GM19324 (cell line): ENCODE data around the gene CHAC1.

ENCODE experiments used
- ATAC-seq: cut with Tn5 transposase; IDR thresholded peaks from one replicate; pipeline ENCODE4 v1.9.1; 2021; ENCODE audit warnings: mild to moderate bottlenecking, moderate library complexity; ENCODE audit not compliant: unreplicated experiment, low FRiP score

CHAC1 gene, protein sequence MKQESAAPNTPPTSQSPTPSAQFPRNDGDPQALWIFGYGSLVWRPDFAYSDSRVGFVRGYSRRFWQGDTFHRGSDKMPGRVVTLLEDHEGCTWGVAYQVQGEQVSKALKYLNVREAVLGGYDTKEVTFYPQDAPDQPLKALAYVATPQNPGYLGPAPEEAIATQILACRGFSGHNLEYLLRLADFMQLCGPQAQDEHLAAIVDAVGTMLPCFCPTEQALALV

DNA sequence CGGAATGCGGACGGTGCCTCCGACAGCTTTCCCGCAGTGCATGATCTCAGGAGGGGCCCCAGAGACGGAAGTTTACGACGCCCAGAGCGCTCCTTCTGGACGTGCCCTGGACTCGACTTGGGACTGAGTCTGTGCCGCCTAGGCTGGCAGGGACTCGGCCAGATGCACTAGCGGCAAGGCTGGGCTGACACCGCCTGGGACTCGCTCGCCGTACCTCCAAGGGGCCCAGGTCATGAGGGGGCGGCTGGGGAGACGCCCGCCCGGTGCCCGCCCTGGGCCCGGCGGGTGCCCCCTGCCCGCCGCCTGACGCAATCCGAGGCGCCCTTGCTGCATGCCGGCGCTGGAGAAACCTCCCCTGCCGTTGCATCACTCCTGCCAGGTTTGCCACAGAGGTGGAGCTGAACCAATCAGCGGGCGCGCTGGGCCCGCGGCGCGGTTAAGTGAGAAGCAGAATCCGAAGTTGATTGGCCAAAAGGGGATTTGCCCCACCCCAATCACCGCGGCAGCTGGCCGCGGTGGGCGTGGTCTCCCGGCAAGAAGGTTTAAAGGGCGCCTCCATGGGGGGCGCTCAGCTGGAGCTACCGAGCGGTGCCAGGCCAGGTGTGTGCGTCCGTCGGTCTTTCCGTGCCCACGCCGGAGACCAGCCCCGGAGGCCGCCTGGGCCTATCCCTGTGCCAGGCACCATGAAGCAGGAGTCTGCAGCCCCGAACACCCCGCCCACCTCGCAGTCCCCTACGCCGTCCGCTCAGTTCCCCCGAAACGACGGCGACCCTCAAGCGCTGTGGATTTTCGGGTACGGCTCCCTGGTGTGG is at the start of gene CHAC1:
Gene CHAC1 (plus strand): TSS at position 571 of the 812 bp plus-strand sequence. CDS start 113 bp downstream, at position 684.
- peak; percentile 93 for ATAC-seq

DNA sequence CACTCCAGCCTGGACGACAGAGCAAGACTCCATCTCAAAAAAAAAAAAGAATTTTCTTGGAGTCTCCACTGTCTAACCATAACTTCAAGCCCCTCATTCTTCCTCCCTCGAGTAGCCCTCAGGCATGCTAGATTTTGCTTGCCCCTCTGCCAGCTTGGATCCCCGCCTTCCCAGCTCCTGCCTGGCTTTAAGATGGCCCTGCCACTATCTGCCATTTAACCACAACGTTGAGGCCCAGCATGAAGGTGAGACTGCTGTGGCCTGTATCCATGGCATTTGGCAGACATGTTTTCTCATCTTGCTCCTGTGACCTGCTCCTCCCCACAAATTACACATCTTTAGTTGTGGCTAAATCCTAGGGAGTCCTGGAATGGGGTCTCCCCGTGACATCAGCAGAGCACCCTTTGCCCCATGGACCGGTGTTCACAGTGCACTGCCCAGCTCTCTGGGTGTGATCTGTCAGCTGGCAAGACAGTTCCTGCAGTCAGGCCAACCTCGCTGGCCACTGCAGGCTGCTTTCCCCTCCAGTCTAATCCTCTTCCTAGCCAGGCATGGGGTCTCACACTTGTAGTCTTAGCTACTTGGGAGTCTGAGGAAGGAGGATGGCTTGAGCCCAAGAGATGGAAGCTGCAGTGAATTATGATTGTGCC is 48.6 kb upstream of the CHAC1 start:
- ATAC-seq = no peak

DNA sequence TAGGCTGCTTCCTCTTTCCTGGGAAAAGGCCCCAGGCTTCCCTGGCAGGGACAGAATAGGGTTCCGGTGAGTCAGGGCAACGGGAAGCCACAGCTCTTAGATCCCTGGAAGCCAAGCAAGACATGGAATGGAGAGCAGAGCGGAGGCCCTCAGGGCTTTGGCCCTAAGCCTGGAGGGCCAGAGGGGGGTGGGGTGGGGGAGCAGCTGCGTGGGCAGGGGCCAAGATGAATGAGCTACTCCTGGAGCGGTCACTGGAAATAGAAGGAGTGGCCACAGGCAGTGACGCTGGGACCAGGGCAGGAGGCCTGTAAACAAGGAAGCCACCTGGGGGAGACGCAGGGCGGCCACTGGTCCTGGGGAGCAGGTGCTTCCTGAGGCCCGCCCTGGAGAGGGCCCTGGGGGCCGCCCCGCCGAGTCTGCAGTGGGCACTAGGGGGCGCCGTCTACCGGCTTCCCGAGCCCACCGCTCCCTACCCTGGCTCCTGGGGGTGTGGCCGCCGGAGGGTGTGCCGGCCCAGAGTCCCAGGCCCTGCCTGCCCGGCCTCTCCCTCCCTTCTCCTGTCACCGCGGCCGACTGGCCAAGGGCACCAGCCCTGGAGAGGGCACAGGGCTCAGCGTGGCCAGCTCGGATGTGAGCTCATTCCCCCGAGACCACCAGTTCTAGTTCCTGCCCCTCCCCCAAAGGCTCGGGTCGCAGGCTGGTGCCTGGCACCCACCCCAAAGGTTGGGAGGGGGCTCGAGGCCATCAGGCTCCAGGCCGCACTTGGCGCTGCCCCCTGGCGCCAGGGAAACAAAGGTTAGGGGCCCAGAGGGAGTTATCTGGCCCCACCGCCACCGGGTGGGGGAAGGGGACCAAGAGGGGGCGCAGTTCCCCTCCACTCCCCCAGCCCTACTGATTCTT is 46.9 kb upstream of the CHAC1 start:
- ATAC-seq = no peak

DNA sequence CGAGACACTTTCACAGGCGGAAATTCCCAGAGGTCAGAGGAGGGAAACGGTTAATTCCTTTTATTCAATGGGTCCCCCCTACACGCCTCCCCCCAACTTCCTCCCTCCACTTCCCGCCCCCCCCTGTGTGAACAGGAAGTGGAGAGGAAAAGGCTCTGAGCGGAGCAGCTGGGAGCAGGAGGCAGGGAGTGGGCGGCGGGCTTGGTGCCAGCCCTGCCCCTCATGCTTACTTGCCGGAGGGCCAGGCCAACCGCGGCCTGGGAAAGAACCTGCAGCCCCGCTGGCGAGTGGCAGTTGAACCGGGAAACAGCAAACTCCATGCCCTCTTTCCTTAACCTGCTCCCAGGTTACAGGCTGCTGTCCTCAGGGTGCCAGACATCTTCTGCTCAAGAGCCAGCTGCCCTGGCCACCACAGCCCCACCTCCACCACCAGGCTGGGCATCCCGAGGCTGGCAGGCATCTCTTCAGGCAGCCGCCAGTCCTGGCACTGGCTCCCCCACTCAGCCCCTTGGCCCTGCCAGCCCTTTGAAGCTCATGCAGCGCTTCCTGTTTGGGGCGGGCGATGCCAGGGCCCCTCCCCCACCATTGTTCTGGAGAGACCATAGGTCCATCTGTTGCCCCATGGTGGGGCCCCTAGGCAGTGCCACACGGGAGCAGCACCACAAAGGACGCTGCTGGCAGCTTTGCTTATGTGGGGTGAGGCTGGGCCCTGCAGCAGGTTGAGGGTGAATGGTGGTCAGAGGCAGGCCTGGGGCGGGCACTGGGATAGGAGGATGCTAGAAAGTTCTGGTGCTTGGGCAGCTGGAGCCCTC is 46.1 kb upstream of the CHAC1 start:
- no peak for ATAC-seq

DNA sequence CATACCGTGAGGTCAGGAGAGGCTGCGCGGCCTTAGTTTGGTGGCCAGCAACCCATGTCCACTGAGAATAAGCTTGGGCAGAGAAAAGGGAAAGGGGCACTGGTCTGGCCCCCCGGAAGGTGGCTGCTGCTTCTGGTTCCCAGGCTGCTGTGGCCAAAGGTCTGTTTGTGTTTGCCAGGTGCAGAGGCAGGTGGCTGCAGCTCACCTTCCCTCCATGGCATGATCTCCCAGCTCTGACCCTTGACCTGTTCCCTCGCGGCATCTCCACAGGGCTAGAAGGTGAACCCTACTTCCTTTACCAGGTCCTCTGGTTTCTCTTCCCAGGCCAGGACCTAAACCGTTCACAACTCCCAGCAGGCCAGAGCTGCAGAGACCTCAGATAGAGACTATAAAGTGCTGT is 45.2 kb upstream of the CHAC1 start:
- no peak for ATAC-seq

DNA sequence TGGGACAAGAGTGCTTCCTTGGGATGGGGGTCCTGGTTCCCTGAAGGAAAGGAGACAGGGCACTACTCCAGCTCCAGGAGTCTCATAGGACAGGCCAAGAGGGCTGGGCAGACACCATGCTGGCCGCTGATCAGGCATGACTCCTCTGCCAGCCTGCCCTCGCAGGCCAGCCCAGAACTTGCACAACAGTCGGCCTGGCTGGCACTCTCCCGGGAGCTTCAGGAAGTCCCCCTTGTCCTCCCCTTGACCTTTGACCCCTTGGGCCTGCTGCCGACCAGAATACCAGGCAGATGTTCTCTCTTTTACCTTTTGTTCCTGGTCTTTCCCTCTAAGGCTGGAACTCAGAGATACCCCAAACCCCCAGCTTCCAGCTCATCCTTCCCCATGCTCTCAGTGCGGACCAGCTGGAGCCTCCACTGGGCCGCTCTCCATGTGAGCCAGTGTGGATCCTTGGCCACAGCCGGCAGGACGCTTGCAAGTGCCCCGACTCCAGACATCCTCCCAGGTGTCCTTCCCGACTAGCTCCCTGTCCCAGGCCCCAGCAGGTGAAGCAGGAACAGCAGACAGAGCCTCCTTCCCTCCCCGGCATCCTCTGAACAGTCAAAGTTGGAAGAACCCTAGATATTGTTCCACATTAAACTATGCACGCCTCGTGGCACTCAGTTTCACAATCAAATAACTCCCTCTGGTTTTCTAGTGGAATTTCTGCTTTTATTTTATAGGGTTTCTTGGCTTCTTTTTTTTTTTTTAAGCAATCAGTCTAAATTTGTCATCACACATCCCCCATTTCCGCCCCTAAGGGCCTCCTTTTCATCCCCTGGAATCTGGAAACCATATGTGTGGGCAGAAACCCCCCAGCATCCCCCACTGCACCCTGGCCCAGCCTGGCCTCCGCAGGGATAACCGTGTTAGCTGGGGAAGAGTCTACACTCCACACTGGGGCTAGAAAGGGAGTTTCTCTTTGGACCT is 43.3 kb upstream of the CHAC1 start:
- ATAC-seq = no peak

DNA sequence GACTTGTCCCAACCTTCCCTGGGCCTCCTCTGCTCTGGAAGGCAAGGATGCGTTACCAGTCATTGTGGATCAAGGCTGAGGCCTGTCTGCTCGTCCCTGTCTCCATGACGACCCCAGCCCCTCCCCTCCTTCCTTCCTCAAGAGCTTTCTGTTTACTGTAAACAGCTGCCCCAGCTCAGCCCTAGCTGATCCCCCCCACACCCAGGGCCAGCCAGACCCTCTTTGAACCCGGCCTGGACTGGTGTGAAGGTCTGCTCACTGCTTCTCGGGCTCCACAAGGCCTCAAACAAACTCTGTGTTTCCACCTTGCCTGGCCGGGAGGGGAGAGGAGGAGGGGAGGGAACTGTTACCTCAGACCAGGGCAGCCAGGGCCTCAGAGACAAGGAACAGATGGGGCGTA is 42.1 kb upstream of the CHAC1 start:
- ATAC-seq = no peak

DNA sequence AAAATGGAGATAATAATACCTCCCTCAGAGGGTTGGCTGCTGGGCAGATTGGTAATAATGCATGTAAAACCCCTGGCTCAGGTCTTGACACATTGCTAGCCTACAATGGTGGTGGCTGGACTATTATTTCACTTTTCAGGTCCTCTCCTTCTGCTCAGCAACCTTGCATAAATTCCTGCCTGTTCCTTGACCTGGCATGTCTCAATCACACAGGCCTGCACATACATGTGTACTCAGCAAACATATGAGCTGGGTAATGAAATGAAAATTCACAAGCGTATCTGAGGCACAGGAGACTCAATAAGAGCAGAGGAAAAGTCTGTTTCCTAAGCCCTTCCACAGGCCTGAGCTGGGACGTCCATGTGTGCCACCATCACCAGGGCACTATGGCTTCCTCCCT is 41.6 kb upstream of the CHAC1 start:
- no peak for ATAC-seq

DNA sequence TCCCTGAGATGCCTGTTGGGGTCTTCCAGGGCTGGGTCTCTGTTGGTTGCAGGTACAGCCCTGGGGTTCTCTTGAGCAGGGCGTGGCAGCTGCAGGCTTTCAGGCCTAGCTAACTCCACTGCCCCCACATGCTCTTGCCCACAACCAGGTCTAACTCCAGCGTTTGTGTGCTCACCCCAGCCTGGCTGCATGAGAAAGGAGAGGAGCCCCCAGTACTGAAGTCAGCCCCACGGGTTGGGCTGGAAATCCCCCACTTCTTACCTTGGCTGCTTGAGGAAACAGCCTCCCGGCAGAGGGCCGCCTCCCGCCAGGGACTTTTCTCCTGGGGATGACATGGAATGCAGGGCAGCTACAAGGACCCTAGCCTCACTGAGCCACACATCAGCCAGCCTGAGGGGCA is 40.8 kb upstream of the CHAC1 start:
- no peak for ATAC-seq

DNA sequence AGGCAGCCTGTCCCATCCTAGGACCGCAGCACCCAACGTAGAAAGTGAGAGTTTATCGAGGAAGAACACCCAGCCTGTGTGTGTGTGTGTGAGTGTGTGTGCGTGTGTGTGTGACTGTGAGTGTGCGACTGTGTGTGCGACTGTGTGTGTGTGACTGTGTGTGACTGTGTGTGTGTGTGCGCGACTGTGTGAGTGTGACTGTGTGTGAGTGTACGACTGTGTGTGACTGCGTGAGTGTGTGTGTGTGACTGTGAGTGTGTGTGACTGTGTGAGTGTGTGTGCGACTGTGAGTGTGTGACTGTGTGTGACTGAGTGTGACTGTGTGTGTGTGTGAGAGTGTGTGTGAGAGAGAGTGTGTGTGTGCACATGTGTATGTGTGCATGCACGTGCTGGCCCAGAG is 39.3 kb upstream of the CHAC1 start:
- ATAC-seq = no peak

DNA sequence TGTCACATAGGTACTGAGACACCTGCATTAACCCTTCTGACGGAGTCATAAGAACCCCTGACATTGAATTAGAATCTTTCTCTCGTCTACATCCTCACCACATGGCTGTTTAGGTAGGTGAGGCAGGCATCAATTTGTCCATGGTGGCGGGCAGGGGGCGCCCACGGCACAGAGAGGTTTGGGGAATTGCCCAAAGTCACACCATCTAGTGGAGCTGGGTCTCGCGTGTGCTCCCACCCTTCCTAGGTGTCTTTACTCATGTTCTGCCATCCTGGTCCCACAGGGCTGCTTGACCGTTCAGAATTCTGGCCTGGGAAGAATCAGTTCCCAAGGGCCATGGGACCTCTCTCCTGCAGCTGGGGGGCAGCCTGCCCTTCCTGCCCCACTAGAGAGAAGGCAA is 38.8 kb upstream of the CHAC1 start:
- no peak for ATAC-seq

DNA sequence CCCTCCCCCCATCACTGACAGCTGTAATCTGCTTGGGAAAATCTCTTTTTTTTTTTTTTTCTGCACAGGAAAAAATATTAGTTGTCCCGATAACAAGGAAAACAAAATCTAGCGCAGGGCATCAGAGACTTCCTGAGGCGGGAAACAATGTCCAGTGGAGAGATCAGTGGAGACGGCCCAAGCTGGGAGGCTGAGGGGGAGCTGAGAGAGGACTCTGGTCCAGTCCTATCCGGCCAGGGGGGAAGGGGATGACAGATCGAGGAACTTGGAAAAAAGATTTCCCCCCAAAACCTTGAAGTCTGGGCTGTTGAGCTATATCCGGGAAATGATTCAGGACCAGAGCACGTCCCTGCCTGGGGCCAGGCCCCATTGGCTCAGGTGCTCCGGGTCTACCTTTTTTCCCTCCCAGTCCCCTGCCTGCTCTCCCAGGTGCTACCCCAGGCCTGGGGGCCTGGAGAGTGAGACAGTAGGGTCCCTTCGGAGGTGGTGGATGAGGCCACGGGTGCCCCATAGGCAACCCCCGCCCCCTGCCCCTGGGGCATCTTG is 38.1 kb upstream of the CHAC1 start:
- no peak for ATAC-seq

DNA sequence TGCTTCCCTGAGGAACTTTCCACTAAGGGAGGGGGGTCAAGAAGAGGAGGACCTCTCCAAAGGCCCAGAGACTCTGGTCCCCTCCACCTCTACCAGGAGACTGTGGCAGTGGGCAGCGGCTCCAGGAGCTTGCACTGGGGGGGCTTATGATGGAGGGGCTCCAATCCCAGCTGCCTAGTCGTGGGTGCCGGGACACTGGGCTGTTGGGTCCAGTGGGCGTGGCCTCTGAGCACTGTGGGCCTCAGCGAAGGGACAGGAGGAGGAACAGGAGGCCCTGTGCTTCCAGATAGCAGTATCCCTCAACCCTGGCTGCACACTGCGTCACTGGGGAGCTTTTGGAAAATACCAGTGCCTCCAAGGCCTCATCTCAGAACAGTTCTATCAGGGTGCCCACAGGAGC is 37.6 kb upstream of the CHAC1 start:
- no peak for ATAC-seq

DNA sequence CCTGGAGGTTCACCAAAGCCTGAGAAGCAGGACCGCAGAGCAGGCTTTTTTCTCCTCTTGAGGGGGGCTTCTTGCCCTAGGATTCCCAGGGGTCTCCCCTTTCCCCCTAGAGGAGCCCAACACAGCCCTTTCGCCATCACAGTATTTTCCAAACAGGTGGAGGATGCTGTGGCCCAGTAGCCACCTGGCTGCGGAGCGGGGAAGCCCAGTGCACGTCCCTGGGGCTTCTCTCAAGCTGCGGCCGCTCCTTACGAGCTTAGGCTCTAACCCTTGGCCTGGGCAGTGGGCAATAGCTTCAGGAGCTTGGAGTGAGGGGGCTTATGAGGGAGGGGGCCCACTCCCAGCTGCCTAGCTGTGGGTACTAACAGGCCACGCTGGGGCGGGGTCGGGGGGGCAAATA is 35.7 kb upstream of the CHAC1 start:
- no peak for ATAC-seq

DNA sequence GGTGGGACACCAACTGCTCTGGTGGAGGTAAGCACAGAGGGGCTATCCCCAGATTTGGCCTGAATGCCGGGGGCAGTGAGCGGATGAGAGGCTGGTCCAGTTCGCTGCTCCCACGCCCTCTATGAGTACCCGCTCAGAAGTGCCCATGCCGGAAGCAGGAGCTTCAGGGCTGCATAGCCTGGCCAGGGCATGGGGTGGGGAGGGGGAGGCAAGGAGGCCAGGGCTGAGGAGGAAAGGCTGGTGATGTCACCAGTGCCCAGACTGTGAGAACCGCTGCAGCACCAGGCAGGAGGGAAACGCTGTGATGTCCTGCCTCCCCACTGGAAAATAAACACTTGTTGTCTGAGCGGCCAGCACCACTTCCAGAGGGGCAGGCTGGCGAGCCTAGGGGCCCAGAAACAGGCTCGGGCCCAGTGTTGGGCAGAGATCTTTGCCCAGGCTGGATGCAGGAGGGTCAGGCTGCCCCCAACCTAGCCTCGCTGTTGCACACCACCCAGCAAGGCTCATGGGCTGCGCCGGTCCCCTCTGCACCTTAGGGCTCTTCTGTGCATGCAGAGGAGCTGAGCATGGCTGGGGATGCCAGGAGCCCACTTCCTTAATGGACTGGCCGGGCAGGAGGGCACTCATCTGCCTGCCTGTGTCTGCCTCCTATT is 35.0 kb upstream of the CHAC1 start:
- ATAC-seq = no peak

DNA sequence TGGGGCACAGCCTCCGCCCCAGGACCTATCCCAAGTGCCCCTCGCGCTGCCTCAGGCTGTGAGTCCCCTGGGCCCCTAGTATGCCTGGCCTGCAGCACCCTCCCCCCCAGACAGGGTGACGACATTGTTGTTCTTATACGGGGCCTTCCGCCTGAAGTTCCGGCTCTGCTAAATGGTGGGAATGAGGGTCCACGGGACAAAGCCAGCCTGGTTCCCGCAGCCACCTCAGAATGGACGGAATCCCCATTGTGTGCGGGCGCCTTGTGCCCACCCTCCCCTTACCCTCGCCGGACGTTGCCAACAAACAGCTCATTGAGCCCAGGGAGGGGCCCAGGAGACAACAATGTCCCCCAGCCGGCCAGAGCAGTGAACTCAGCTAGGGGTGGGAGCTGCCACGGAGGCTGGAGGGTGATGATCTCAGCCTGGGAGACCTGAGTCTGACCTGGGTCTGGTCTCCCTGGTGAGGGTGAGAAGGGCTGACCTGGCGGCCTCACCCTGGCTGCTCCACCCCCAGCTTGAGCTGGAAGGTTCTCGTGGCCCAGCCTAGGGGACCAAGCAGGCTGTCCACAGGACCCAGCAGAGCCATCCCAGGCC is 34.4 kb upstream of the CHAC1 start:
- no peak for ATAC-seq

DNA sequence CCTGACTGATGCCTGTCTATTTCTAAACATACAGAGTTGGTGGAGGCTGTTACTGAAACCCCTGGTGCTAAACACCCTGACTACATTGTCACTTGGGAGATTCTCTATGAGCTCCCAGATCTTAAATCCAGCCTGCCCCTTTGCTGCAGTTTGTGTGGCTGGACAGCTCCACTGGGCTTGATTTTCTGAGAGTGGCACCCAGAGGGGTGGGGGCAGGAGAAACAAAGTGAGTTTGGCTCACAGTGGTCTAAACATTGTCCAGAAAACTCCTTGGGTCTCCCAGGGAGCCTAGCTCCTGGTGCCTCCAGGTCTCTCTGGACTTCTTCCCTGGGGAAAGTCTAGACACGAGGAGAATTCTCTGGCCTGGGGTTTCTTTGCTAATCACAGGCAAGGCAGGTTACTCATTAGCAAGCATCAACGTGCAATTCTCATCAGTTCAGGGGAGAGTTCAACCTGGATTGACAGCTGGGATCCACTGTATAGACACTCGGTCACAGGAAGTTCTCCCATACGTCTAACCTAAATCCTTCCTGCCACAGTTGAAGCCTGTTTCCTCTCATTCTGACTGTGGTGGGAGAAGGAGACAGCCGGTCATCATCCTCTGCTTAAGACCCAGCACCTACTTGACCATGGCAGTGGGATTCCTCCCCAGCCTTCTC is 31.2 kb upstream of the CHAC1 start:
- ATAC-seq = no peak
